GM06990 (cell line): ENCODE measurements around the gene FOXN3.

Source experiments
- DNase-seq: peaks from one replicate; pipeline ENCODE4 v3.0.0-alpha.2; 2011; ENCODE audit not compliant: insufficient read length; ENCODE audit errors: extremely low read depth
- H3K27me3 ChIP-seq: replicated peaks from 2 replicates; pipeline ENCODE4 v1.6.0; 2011; ENCODE audit warnings: low read length; ENCODE audit not compliant: control insufficient read depth, insufficient read depth
- H3K36me3 ChIP-seq: 2 replicates; pipeline ENCODE4 v1.5.1; 2011; ENCODE audit warnings: low read length; ENCODE audit not compliant: control insufficient read depth, insufficient read depth
- H3K4me3 ChIP-seq: replicated peaks from 2 replicates; pipeline ENCODE4 v1.5.1; 2011; ENCODE audit warnings: low read depth, mild to moderate bottlenecking, control low read depth, low read length
- CTCF ChIP-seq: IDR thresholded peaks from 2 replicates; pipeline ENCODE4 v1.5.1; 2011; ENCODE audit warnings: low read length, control low read depth, mild to moderate bottlenecking, inconsistent platforms; ENCODE audit not compliant: insufficient read depth, poor library complexity, severe bottlenecking

Gene FOXN3

GRCh38 chr14:89279649-89280232, 137.3 kb downstream of the FOXN3 start:
- no peak overlapping the region for H3K4me3 ChIP-seq
- H3K27me3 ChIP-seq, result no peaks in the 10 kb centered on the region
- H3K36me3 ChIP-seq, result peaks cover 1% of the 10 kb centered on the region
- DNase-seq, result no peak
- TF ChIP-seq CTCF, result no peak

- Histone ChIP-seq H3K27me3 (no peaks in the 10 kb centered on the region), H3K4me3 (no peak overlapping the region), H3K36me3 (peaks cover 1% of the 10 kb centered on the region)
- DNase-seq, result no peak
- no peak for TF ChIP-seq CTCF
Observed at GRCh38 chr14:89277203-89277602, 139.8 kb downstream of the FOXN3 start.

- Histone ChIP-seq H3K36me3 (peaks cover 1% of the 10 kb centered on the region), H3K27me3 (no peaks in the 10 kb centered on the region), H3K4me3 (no peak overlapping the region)
- peak; percentile 81 for DNase-seq
- TF ChIP-seq CTCF, result no peak
Observed at GRCh38 chr14:89276424-89276975, 140.5 kb downstream of the FOXN3 start.

GRCh38 chr14:89270439-89271227, 146.4 kb downstream of the FOXN3 start:
- Histone ChIP-seq H3K4me3 (no peak overlapping the region), H3K27me3 (no peaks in the 10 kb centered on the region), H3K36me3 (no peaks in the 10 kb centered on the region; the same call in 1 of the 2 replicates)
- no peak for TF ChIP-seq CTCF
- DNase-seq, result peak; percentile 36

GRCh38 chr14:89269404-89269803, 147.6 kb downstream of the FOXN3 start:
- Histone ChIP-seq H3K36me3 (no peaks in the 10 kb centered on the region), H3K27me3 (no peaks in the 10 kb centered on the region), H3K4me3 (no peak overlapping the region)
- TF ChIP-seq CTCF, result no peak
- no peak for DNase-seq
